Small intestine (tissue), 7 donors: ENCODE measurements around the gene SLC7A9. TPM values are rescaled to one million over a fixed set of nuclear protein-coding genes. Genes with fewer than 3 reads are reported as not detected.
"Not testable (repeated sequence)": the region's sequence is repeated elsewhere in the genome, so short reads cannot be mapped to it uniquely, and the experiment has no call there.

Experiments
- DNase-seq, 2 donors: peaks; one replicate each; pipeline versions ENCODE4 v3.0.0 to v3.0.0-alpha.2; 2013
- FAIRE-seq: peaks from 2 replicates; lab custom pipeline; 2012; peaks lifted over from hg19 to GRCh38; lab: Jason Lieb, UNC
- H3K27ac ChIP-seq, 3 donors: one replicate each; pipeline ENCODE4 v1.5.1; 2013; ENCODE audit warnings: low read length in 2 of 3, mild to moderate bottlenecking in 2 of 3, control low read depth in 1 of 3, inconsistent platforms in 1 of 3, low read depth in 1 of 3, moderate library complexity in 1 of 3
- H3K27me3 ChIP-seq, 3 donors: one replicate each; pipeline ENCODE4 v1.6.1; 2013; ENCODE audit warnings: low read length in 3 of 3, inconsistent platforms in 1 of 3; ENCODE audit not compliant: control insufficient read depth in 3 of 3, insufficient read depth in 3 of 3
- H3K36me3 ChIP-seq, 3 donors: one replicate each; pipeline ENCODE4 v1.6.1; 2013; ENCODE audit warnings: low read length in 3 of 3, inconsistent platforms in 1 of 3, low read depth in 1 of 3, mild to moderate bottlenecking in 1 of 3, moderate library complexity in 1 of 3; ENCODE audit not compliant: control insufficient read depth in 3 of 3, insufficient read depth in 2 of 3
- H3K4me1 ChIP-seq, 3 donors: one replicate each; pipeline ENCODE4 v1.6.1; 2013; ENCODE audit warnings: low read length in 2 of 3, inconsistent platforms in 1 of 3, low read depth in 1 of 3, mild to moderate bottlenecking in 1 of 3, moderate library complexity in 1 of 3; ENCODE audit not compliant: control insufficient read depth in 3 of 3, insufficient read depth in 2 of 3
- H3K4me3 ChIP-seq, 3 donors: one replicate each; pipeline ENCODE4 v1.5.1; 2013; ENCODE audit warnings: low read length in 3 of 3, control low read depth in 1 of 3, inconsistent platforms in 1 of 3, low read depth in 1 of 3, mild to moderate bottlenecking in 1 of 3, moderate library complexity in 1 of 3
- H3K9me3 ChIP-seq, 2 donors: one replicate each; pipeline ENCODE4 v1.6.1; 2013; ENCODE audit warnings: low read depth in 1 of 2, low read length in 1 of 2; ENCODE audit not compliant: control insufficient read depth in 2 of 2, insufficient read depth in 1 of 2
- WGBS, 3 donors: extraction: QIAGEN DNeasy Blood & Tissue Kit; methylation state at CpG; one replicate each; pipeline ENCODE4 v1.1.7; 2013; 5-methylcytosine and 5-hydroxymethylcytosine counted together
- polyA plus RNA-seq, 4 donors: library from polyadenylated mRNA; stranded (reverse) in 3 of 4; unstranded in 1 of 4; fragments of 200-250 nt in 3 of 4; fragments of 120-200 nt in 1 of 4; gene quantifications; one replicate each; pipeline versions ENCODE4 v1.2.1 to v1.2.3, GENCODE V29; 2013
- donor health status: healthy with polysubstance abuse.
- donor health status: control.
- donor health status: control.
- donor health status: Bipolar disorder and iron deficiency.
- donor health status: healthy.

Gene SLC7A9
- polyA plus RNA-seq, 4 donors = 20.8 to 176 (median 50.9) TPM

- H3K4me3 ChIP-seq = no peak overlapping the region
- no peaks in the 10 kb centered on the region for H3K4me1 ChIP-seq
- DNase-seq (no peak), FAIRE-seq (no peak)
- peaks cover 0 to 55% (median 20%) of the 10 kb centered on the region in 3 donors for H3K36me3 ChIP-seq
- no peak overlapping the region for H3K27ac ChIP-seq
- no peaks in the 10 kb centered on the region for H3K9me3 ChIP-seq
- H3K27me3 ChIP-seq = no peaks in the 10 kb centered on the region
- WGBS, 3 donors = 94% methylated on average over 19 of the region's 19 CpGs
Measured at GRCh38 chr19:32859591-32859990, 10.0 kb downstream of the SLC7A9 start.

DNA sequence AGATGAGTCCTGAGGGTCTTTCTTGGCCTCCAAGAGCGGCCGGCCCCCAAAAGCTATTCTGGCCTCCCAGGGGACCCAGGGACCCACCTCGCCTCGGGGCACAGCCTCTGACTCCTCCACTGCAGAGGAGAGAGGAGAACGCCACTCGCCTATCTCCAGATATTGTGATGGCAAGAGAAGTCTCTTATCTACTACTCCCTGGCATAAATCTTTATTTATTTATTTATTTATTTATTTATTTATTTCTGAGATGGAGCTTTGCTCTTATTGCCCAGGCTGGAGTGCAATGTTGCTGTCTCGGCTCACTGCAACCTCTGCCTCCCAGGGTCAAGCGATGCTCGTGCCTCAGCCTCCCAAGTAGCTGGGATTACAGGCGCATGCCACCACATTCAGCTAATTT is 11.0 kb downstream of the SLC7A9 start:
- DNase-seq (no peak), FAIRE-seq (no peak)
- no peak overlapping the region for H3K27ac ChIP-seq
- 93 to 97% (median 95%) methylated on average over 10 of the region's 10 CpGs for WGBS, 3 donors
- H3K36me3 ChIP-seq = peaks cover 0 to 49% (median 20%) of the 10 kb centered on the region in 3 donors
- no peaks in the 10 kb centered on the region for H3K9me3 ChIP-seq
- no peaks in the 10 kb centered on the region for H3K27me3 ChIP-seq
- no peak overlapping the region for H3K4me3 ChIP-seq
- no peaks in the 10 kb centered on the region for H3K4me1 ChIP-seq

DNA sequence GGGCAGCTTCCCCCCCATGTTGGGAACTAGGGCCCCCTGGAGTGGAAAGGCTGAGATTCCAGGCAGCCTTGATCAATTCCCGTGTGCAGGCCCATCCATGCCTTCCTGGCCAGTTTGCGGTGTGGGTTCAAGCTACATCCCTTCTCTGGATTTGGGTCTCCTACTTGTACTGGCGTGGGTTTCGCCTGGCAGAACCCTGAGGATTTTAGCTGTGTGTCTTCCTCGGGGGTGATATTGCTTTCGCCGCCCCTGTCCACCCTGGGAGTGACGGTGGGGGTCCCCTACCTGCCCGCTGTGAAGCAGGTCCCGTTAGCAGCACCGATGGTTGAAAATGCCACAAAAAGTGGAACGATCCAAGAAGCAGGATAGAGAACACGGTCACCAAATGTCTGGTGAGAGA is 11.4 kb downstream of the SLC7A9 start:
- FAIRE-seq = no peak
- H3K4me3 ChIP-seq = no peak overlapping the region
- no peaks in the 10 kb centered on the region for H3K27me3 ChIP-seq
- no peaks in the 10 kb centered on the region for H3K9me3 ChIP-seq
- DNase-seq = no peak
- H3K36me3 ChIP-seq = peaks cover 0 to 44% (median 20%) of the 10 kb centered on the region in 3 donors
- WGBS, 3 donors = 88 to 91% (median 89%) methylated on average over 13 of the region's 13 CpGs
- no peaks in the 10 kb centered on the region for H3K4me1 ChIP-seq
- H3K27ac ChIP-seq = no peak overlapping the region

DNA sequence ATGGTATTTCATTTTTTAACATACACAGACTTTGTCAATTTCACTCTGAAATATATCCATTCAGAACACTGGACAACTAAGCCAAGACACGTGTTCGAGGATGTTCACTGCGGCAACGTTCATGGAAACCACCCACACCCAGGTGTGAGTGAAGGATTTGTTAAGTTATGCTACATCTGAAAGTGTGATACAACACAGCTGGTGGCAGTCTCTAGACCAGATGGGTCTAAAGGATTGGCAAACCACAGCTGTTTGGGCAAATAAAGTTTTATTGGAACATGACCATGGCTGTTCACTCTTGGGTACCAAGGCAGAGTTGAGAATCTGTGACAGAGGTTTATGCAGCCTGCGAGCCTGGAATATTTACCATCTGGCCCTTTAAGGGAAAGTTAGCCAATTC is 12.0 kb downstream of the SLC7A9 start:
- Histone ChIP-seq H3K4me1 (no peaks in the 10 kb centered on the region), H3K36me3 (peaks cover 0 to 39% (median 17%) of the 10 kb centered on the region in 3 donors), H3K27me3 (no peaks in the 10 kb centered on the region), H3K4me3 (no peak overlapping the region), H3K9me3 (no peaks in the 10 kb centered on the region), H3K27ac (no peak overlapping the region)
- FAIRE-seq = no peak
- WGBS, 3 donors = 88 to 96% (median 90%) methylated on average over 5 of the region's 5 CpGs
- DNase-seq = no peak

GRCh38 chr19:32856818-32857217 is 12.7 kb downstream of the SLC7A9 start:
- not testable (repeated sequence) for H3K9me3 ChIP-seq, H3K4me1 ChIP-seq, DNase-seq, H3K27ac ChIP-seq, H3K27me3 ChIP-seq, H3K4me3 ChIP-seq, FAIRE-seq
- H3K36me3 ChIP-seq = peaks cover 0 to 32% (median 13%) of the 10 kb centered on the region in 3 donors
- 90 to 95% (median 93%) methylated on average over 7 of the region's 7 CpGs for WGBS, 3 donors

DNA sequence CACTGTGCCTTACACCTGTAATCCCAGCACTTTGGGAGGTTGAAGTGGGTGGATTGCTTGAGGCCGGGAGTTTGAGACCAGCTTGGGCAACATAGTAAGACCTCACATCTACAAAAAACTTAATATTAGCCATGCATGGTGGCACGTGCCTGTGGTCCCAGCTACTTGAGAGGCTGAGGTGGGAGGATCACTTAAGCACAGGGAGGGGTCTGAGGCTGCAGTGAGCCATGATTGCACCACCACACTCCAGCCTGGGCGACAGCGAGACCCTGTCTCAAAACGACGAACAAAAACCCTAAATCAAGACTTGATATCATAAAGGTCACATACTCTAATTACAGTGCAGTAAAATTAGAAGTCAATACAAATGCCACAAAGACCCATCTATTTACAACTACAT is 17.4 kb downstream of the SLC7A9 start:
- H3K36me3 ChIP-seq = peaks cover 0 to 12% (median 7%) of the 10 kb centered on the region in 3 donors
- DNase-seq = no peak
- no peak overlapping the region for H3K27ac ChIP-seq
- WGBS, 3 donors = 76 to 88% (median 85%) methylated on average over 6 of the region's 6 CpGs
- no peak for FAIRE-seq
- no peaks in the 10 kb centered on the region for H3K9me3 ChIP-seq
- no peak overlapping the region for H3K4me3 ChIP-seq
- no peaks in the 10 kb centered on the region for H3K4me1 ChIP-seq
- no peaks in the 10 kb centered on the region for H3K27me3 ChIP-seq

GRCh38 chr19:32848035-32848434 is 21.5 kb downstream of the SLC7A9 start:
- H3K4me3 ChIP-seq, H3K27me3 ChIP-seq, H3K27ac ChIP-seq, H3K4me1 ChIP-seq, H3K36me3 ChIP-seq, H3K9me3 ChIP-seq, FAIRE-seq, DNase-seq: not testable (repeated sequence)
- WGBS, 3 donors = no CpG with 5 or more reads among the region's 2 CpGs

GRCh38 chr19:32843716-32844245 is 25.8 kb downstream of the SLC7A9 start:
- WGBS, 3 donors = 92 to 96% (median 96%) methylated on average over 19 of the region's 19 CpGs
- H3K9me3 ChIP-seq = peaks cover 0 to 6% of the 10 kb centered on the region in 2 donors
- no peaks in the 10 kb centered on the region for H3K27me3 ChIP-seq
- peaks cover 2 to 22% (median 10%) of the 10 kb centered on the region in 3 donors for H3K36me3 ChIP-seq
- FAIRE-seq (no peak), DNase-seq (no peak)
- no peaks in the 10 kb centered on the region for H3K4me1 ChIP-seq
- no peak overlapping the region for H3K27ac ChIP-seq
- no peak overlapping the region for H3K4me3 ChIP-seq

DNA sequence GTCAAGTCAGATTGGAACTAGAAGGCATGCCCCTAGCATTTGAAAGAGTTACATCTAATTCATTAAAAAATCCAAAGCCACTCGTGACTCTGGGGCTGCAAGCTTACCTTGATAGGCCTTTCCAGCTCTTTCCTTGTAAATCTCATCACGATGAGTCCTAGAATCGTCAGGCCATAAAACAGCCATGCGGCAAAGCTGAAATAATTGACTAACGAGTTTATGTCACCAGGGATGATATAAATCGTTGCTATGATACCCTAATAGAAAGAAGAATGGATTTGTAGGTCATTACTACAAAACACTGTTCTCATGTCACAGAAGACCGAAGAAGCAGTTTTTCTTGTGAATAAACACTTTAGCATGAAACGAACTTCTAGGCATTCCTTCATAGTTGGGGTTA is 27.5 kb downstream of the SLC7A9 start:
- H3K4me3 ChIP-seq = no peak overlapping the region
- no peak overlapping the region for H3K27ac ChIP-seq
- FAIRE-seq (no peak), DNase-seq (no peak)
- H3K4me1 ChIP-seq = no peaks in the 10 kb centered on the region
- WGBS, 3 donors = 88 to 89% (median 88%) methylated on average over 8 of the region's 8 CpGs
- H3K9me3 ChIP-seq = peaks cover 0 to 6% of the 10 kb centered on the region in 2 donors
- H3K36me3 ChIP-seq = peaks cover 2 to 22% (median 10%) of the 10 kb centered on the region in 3 donors
- no peaks in the 10 kb centered on the region for H3K27me3 ChIP-seq
